ENCODE measurements around the gene TPSD1.
"Not testable (repeated sequence)": the region's sequence is repeated elsewhere in the genome, so short reads cannot be mapped to it uniquely, and the experiment has no call there.

GRCh38 chr16:1256296-1256873 lies 516 bp downstream of the TPSD1 start:
- not testable (repeated sequence) for TF ChIP-seq CTCF (conservative IDR thresholded peaks at IDR 0.05; ENCODE audit: low read depth, low read length); EZH2 (IDR thresholded peaks at IDR 0.05; ENCODE audit: low read length, unreplicated experiment); EZH2phosphoT487 (IDR thresholded peaks at IDR 0.05; ENCODE audit: borderline replicate concordance, low read length)
